B cell (primary cell): ENCODE results near the gene ANTXR2. TPM values are rescaled to one million over a fixed set of nuclear protein-coding genes. Genes with fewer than 3 reads are reported as not detected.
"Not testable (repeated sequence)": the region's sequence is repeated elsewhere in the genome, so short reads cannot be mapped to it uniquely, and the experiment has no call there.

Experiments used
- ATAC-seq: fragments of 200-7000 bp; cut with Tn5 transposase; one replicate; pipeline ENCODE4 v1.10.0; 2021; ENCODE audit warnings: low read depth, mild to moderate bottlenecking, moderate number of reproducible peaks, moderate library complexity
- CTCF ChIA-PET: fragments of 350-600 bp; sonication (Branson Sonifier 250); formaldehyde crosslinking; loops from one replicate; lab custom pipeline; 2021; ENCODE audit warnings: antibody characterized with exemption, inconsistent platforms; lab: Charles Lee
- POLR2A ChIA-PET: fragments of 350-600 bp; sonication (Branson Sonifier 250); formaldehyde crosslinking; loops from one replicate; lab custom pipeline; 2021; ENCODE audit warnings: antibody characterized with exemption; lab: Charles Lee
- DNase-seq: peaks from one replicate; pipeline ENCODE4 v3.0.0; 2013
- H2AFZ ChIP-seq: 2 replicates; pipeline ENCODE4 v1.6.1; 2012; ENCODE audit warnings: mild to moderate bottlenecking, low read depth, low read length; ENCODE audit not compliant: insufficient read depth, poor library complexity, severe bottlenecking
- H3K27ac ChIP-seq, 2 donors: 1 replicate in 1 of 2; 2 replicates in 1 of 2; pipeline ENCODE4 v1.5.1; 2012 to 2013; ENCODE audit warnings: low read length in 2 of 2, mild to moderate bottlenecking in 2 of 2, moderate library complexity in 1 of 2
- H3K27me3 ChIP-seq, 4 experiments: fragments of 200-600 bp in 1 of 4; sonication (generic) in 1 of 4; replicated peaks in 1 of 4; 1 replicate in 2 of 4; 2 replicates in 2 of 4; pipeline versions ENCODE4 v1.6.1 to v1.7.0; 2013 to 2016; ENCODE audit warnings: low read length in 3 of 4, mild to moderate bottlenecking in 2 of 4, mixed read lengths in 1 of 4, moderate library complexity in 1 of 4; ENCODE audit not compliant: insufficient read depth in 4 of 4, control insufficient read depth in 3 of 4; ENCODE audit errors: control extremely low read depth in 1 of 4
- H3K36me3 ChIP-seq, 2 experiments: replicated peaks in 1 of 2; 1 replicate in 1 of 2; 2 replicates in 1 of 2; pipeline versions ENCODE4 v1.6.1 to v1.7.1; 2013; ENCODE audit warnings: low read length in 1 of 2; ENCODE audit not compliant: insufficient read depth in 2 of 2, control insufficient read depth in 1 of 2; ENCODE audit errors: control extremely low read depth in 1 of 2, extremely low read depth in 1 of 2
- H3K4me1 ChIP-seq, 2 donors: fragments of 200-600 bp in 1 of 2; sonication (generic) in 1 of 2; 1 replicate in 1 of 2; 2 replicates in 1 of 2; pipeline versions ENCODE4 v1.5.1 to v1.6.1; 2013 to 2017; ENCODE audit warnings: low read length in 2 of 2; ENCODE audit not compliant: control insufficient read depth in 2 of 2, insufficient read depth in 2 of 2
- H3K4me2 ChIP-seq: replicated peaks from 2 replicates; pipeline ENCODE3; 2012; ENCODE audit warnings: mild to moderate bottlenecking, low read depth, low read length; ENCODE audit not compliant: poor library complexity, severe bottlenecking
- H3K4me3 ChIP-seq, 5 experiments: fragments of 200-600 bp in 1 of 5; sonication (generic) in 1 of 5; 1 replicate in 3 of 5; 2 replicates in 2 of 5; pipeline versions ENCODE4 v1.5.1 to v1.7.0; 2011 to 2016; ENCODE audit warnings: low read length in 4 of 5, mild to moderate bottlenecking in 4 of 5, low read depth in 2 of 5, control low read depth in 1 of 5, moderate library complexity in 1 of 5; ENCODE audit not compliant: insufficient read depth in 1 of 5; ENCODE audit errors: control extremely low read depth in 1 of 5, extremely low read depth in 1 of 5
- H3K79me2 ChIP-seq: fragments of 200-600 bp; sonication (generic); one replicate; pipeline ENCODE4 v1.6.0; 2016; ENCODE audit warnings: low read length; ENCODE audit not compliant: control insufficient read depth, insufficient read depth
- H3K9ac ChIP-seq: fragments of 200-600 bp; sonication (generic); 2 replicates; pipeline ENCODE4 v1.6.1; 2017; ENCODE audit warnings: mild to moderate bottlenecking, low read length, moderate library complexity
- H3K9me3 ChIP-seq, 3 donors: one replicate each; pipeline versions ENCODE4 v1.6.1 to v1.7.1; 2013; ENCODE audit warnings: low read length in 2 of 3; ENCODE audit not compliant: control insufficient read depth in 2 of 3, insufficient read depth in 1 of 3; ENCODE audit errors: control extremely low read depth in 1 of 3
- H4K20me1 ChIP-seq: 2 replicates; pipeline ENCODE4 v1.6.0; 2012; ENCODE audit warnings: mild to moderate bottlenecking, low read length; ENCODE audit not compliant: insufficient read depth, control insufficient read depth, poor library complexity, severe bottlenecking
- H3K27ac Mint-ChIP-seq: one replicate; pipeline ENCODE4 v1.8.0; 2021; ENCODE audit warnings: mixed read lengths
- H3K27me3 Mint-ChIP-seq: one replicate; pipeline ENCODE4 v1.8.0; 2021; ENCODE audit warnings: mixed read lengths
- H3K4me1 Mint-ChIP-seq: one replicate; pipeline ENCODE4 v1.8.0; 2021; ENCODE audit warnings: mixed read lengths
- H3K4me3 Mint-ChIP-seq: one replicate; pipeline ENCODE4 v1.8.0; 2021; ENCODE audit warnings: mixed read lengths
- H3K9me3 Mint-ChIP-seq: one replicate; pipeline ENCODE4 v1.8.0; 2022; ENCODE audit warnings: mixed read lengths; ENCODE audit not compliant: insufficient read depth
- CTCF ChIP-seq: fragments of 200-600 bp; IDR thresholded peaks from one replicate; pipeline ENCODE4 v1.8.0; 2022; ENCODE audit warnings: antibody characterized with exemption, mild to moderate bottlenecking
- EZH2 ChIP-seq: IDR thresholded peaks from 2 replicates; pipeline ENCODE4 v1.6.1; 2012; ENCODE audit warnings: borderline replicate concordance, low read depth, mild to moderate bottlenecking, moderate library complexity, low read length; ENCODE audit not compliant: insufficient read depth, poor library complexity, severe bottlenecking
- WGBS: methylation state at CpG from one replicate; pipeline ENCODE4 v1.1.5; 2013; ENCODE audit warnings: missing lambda C conversion rate; ENCODE audit not compliant: insufficient coverage; 5-methylcytosine and 5-hydroxymethylcytosine counted together
- intact Hi-C: fragments of 100-400 bp; cut with micrococcal nuclease; formaldehyde crosslinking; loops from one replicate; pipeline ENCODE4 v1.10.0; 2022
- polyA plus RNA-seq: library from polyadenylated mRNA; depleted of rRNA; stranded (reverse); fragments of >200 nt; gene quantifications from 2 replicates; pipeline ENCODE4 v1.2.3, GENCODE V29; 2012
- total RNA-seq, 2 donors: library from RNA; stranded (reverse); fragments of 120-200 nt in 1 of 2; gene quantifications; 1 replicate in 1 of 2; 2 replicates in 1 of 2; pipeline versions ENCODE4 v1.2.3 to v1.2.4, GENCODE V29; 2013 to 2022

ANTXR2 gene
- total and polyA plus RNA-seq, 2 donors (not counting 1 experiment from before 2014, with no cell fraction given), result 10.6 to 63.0 TPM

- peaks cover 5% of the 10 kb centered on the region for H3K9me3 Mint-ChIP-seq
- no peak overlapping the region for H3K27ac ChIP-seq
These were observed 67.2 kb downstream of the ANTXR2 start for GRCh38 chr4:80005863-80006262.

GRCh38 chr4:80004319-80004718, 68.7 kb downstream of the ANTXR2 start:
- H3K27ac ChIP-seq, result no peak overlapping the region
- TF ChIP-seq CTCF (no peak), EZH2 (no peak)
- H3K4me1 ChIP-seq, result no peaks in the 10 kb centered on the region
- intact Hi-C loops, result no loop called here
- peaks cover 20% of the 10 kb centered on the region for H3K4me1 Mint-ChIP-seq
- H3K79me2 ChIP-seq, result peaks cover 5% of the 10 kb centered on the region
- H4K20me1 ChIP-seq, result no peaks in the 10 kb centered on the region
- H3K9ac ChIP-seq, result no peak overlapping the region
- POLR2A ChIA-PET, result no interaction called here
- no peak overlapping the region for H2AFZ ChIP-seq
- H3K27ac Mint-ChIP-seq, result no peak overlapping the region
- H3K27me3 ChIP-seq, result no peaks in the 10 kb centered on the region
- no peak overlapping the region for H3K4me2 ChIP-seq
- H3K4me3 ChIP-seq, result no peak overlapping the region
- no peak overlapping the region for H3K4me3 Mint-ChIP-seq
- DNase-seq (no peak), ATAC-seq (no peak)
- H3K9me3 Mint-ChIP-seq, result peaks cover 5% of the 10 kb centered on the region
- CTCF ChIA-PET, result no interaction called here
- H3K36me3 ChIP-seq, result peaks cover 19 to 36% of the 10 kb centered on the region in 2 experiments
- no peaks in the 10 kb centered on the region for H3K27me3 Mint-ChIP-seq
- peaks cover 0 to 7% (median 3%) of the 10 kb centered on the region in 3 donors for H3K9me3 ChIP-seq

More at GRCh38 chr4:80005863-80006262, 67.2 kb downstream of the ANTXR2 start:
- 100% methylated on average over 1 of the region's 3 CpGs for WGBS
- H3K79me2 ChIP-seq, result peaks cover 5% of the 10 kb centered on the region
- ChIA-PET CTCF (no interaction called here), POLR2A (no interaction called here)
- no peaks in the 10 kb centered on the region for H3K27me3 Mint-ChIP-seq
- ATAC-seq (no peak), DNase-seq (no peak)
- intact Hi-C loops, result no loop called here
- H3K4me1 Mint-ChIP-seq, result peaks cover 20% of the 10 kb centered on the region
- no peak overlapping the region for H3K4me3 ChIP-seq
- H3K9ac ChIP-seq, result no peak overlapping the region
- H3K4me3 Mint-ChIP-seq, result no peak overlapping the region
- H2AFZ ChIP-seq, result no peak overlapping the region
- peak overlapping the region; percentile 12 for H3K27ac Mint-ChIP-seq
- peaks cover 21 to 35% of the 10 kb centered on the region in 2 experiments for H3K36me3 ChIP-seq
- TF ChIP-seq CTCF, result no peak
- TF ChIP-seq EZH2, result no peak
- no peak overlapping the region for H3K4me2 ChIP-seq
- H3K27me3 ChIP-seq, result no peaks in the 10 kb centered on the region
- no peaks in the 10 kb centered on the region for H3K4me1 ChIP-seq
- H3K9me3 ChIP-seq, result peaks cover 0 to 7% (median 3%) of the 10 kb centered on the region in 3 donors
- no peaks in the 10 kb centered on the region for H4K20me1 ChIP-seq

GRCh38 chr4:80002559-80002958, 70.5 kb downstream of the ANTXR2 start:
- H3K27ac ChIP-seq, H3K9me3 Mint-ChIP-seq, H3K27ac Mint-ChIP-seq, H3K27me3 Mint-ChIP-seq, H3K4me3 ChIP-seq, H3K4me1 ChIP-seq, H3K9me3 ChIP-seq, ATAC-seq, DNase-seq, H3K4me3 Mint-ChIP-seq, H3K4me2 ChIP-seq, CTCF ChIA-PET, H4K20me1 ChIP-seq, POLR2A ChIA-PET, H3K9ac ChIP-seq, H2AFZ ChIP-seq, H3K79me2 ChIP-seq, intact Hi-C loops, H3K27me3 ChIP-seq: not testable (repeated sequence)
- peaks cover 13 to 25% of the 10 kb centered on the region in 2 experiments for H3K36me3 ChIP-seq
- H3K4me1 Mint-ChIP-seq, result peaks cover 18% of the 10 kb centered on the region
- no CpG with 5 or more reads among the region's 1 CpG for WGBS
